Naive thymus-derived CD4-positive, alpha-beta T cell (primary cell): ENCODE measurements around the gene SNX2. TPM values are rescaled to one million over a fixed set of nuclear protein-coding genes. Genes with fewer than 3 reads are reported as not detected.

Experiments used
- ATAC-seq: fragments of 150-1000 bp; cut with Tn5 transposase; 2 replicates; pipeline ENCODE4 v1.10.0; 2021; ENCODE audit warnings: mild to moderate bottlenecking, moderate library complexity
- CTCF ChIA-PET: fragments of 350-600 bp; sonication (Branson Sonifier 250); formaldehyde crosslinking; loops from one replicate; lab custom pipeline; 2021; ENCODE audit warnings: antibody characterized with exemption; lab: Charles Lee
- POLR2A ChIA-PET: fragments of 350-600 bp; sonication (Branson Sonifier 250); formaldehyde crosslinking; loops from one replicate; lab custom pipeline; 2021; ENCODE audit warnings: antibody characterized with exemption, inconsistent platforms; lab: Charles Lee
- DNase-seq, 9 donors: peaks; one replicate each; pipeline versions ENCODE4 v3.0.0 to v3.0.0-alpha.2; 2020 to 2022; ENCODE audit warnings: mixed read lengths in 1 of 9
- H3K27ac ChIP-seq: one replicate; pipeline ENCODE4 v1.7.0; 2013; ENCODE audit warnings: mild to moderate bottlenecking, low read depth, low read length, moderate library complexity
- H3K27me3 ChIP-seq, 2 donors: one replicate each; pipeline ENCODE4 v1.7.0; 2013; ENCODE audit warnings: low read length in 2 of 2, mild to moderate bottlenecking in 2 of 2, moderate library complexity in 2 of 2; ENCODE audit not compliant: control insufficient read depth in 2 of 2, insufficient read depth in 2 of 2
- H3K36me3 ChIP-seq, 3 experiments: 1 replicate in 2 of 3; 2 replicates in 1 of 3; pipeline ENCODE4 v1.7.0; 2013; ENCODE audit warnings: low read length in 3 of 3, mild to moderate bottlenecking in 3 of 3, moderate library complexity in 1 of 3; ENCODE audit not compliant: insufficient read depth in 3 of 3, control insufficient read depth in 2 of 3
- H3K4me1 ChIP-seq, 2 donors: one replicate each; pipeline ENCODE4 v1.7.0; 2013; ENCODE audit warnings: low read length in 2 of 2, mild to moderate bottlenecking in 2 of 2, moderate library complexity in 1 of 2; ENCODE audit not compliant: control insufficient read depth in 2 of 2, insufficient read depth in 2 of 2
- H3K4me3 ChIP-seq: 2 replicates; pipeline ENCODE4 v1.7.0; 2013; ENCODE audit warnings: mild to moderate bottlenecking, low read length
- H3K9me3 ChIP-seq, 3 experiments: 1 replicate in 2 of 3; 2 replicates in 1 of 3; pipeline ENCODE4 v1.7.0; 2013; ENCODE audit warnings: low read length in 3 of 3; ENCODE audit not compliant: control insufficient read depth in 2 of 3
- H3K27ac Mint-ChIP-seq, 9 donors: one replicate each; pipeline ENCODE4 v1.8.0; 2020 to 2022; ENCODE audit warnings: mixed read lengths in 9 of 9, mild to moderate bottlenecking in 8 of 9, moderate library complexity in 5 of 9, inconsistent platforms in 2 of 9
- H3K27me3 Mint-ChIP-seq, 5 donors: one replicate each; pipeline ENCODE4 v1.8.0; 2021 to 2022; ENCODE audit warnings: mixed read lengths in 5 of 5, mild to moderate bottlenecking in 1 of 5
- H3K36me3 Mint-ChIP-seq, 5 donors: one replicate each; pipeline ENCODE4 v1.8.0; 2020 to 2022; ENCODE audit warnings: mixed read lengths in 5 of 5, mild to moderate bottlenecking in 3 of 5, inconsistent platforms in 1 of 5
- H3K4me1 Mint-ChIP-seq, 7 donors: one replicate each; pipeline ENCODE4 v1.8.0; 2020 to 2022; ENCODE audit warnings: mixed read lengths in 7 of 7, mild to moderate bottlenecking in 3 of 7, inconsistent platforms in 1 of 7
- H3K4me3 Mint-ChIP-seq, 10 donors: one replicate each; pipeline ENCODE4 v1.8.0; 2020 to 2022; ENCODE audit warnings: mild to moderate bottlenecking in 10 of 10, mixed read lengths in 10 of 10, moderate library complexity in 6 of 10, inconsistent platforms in 2 of 10
- H3K9me3 Mint-ChIP-seq, 11 donors: one replicate each; pipeline ENCODE4 v1.8.0; 2020 to 2022; ENCODE audit warnings: mixed read lengths in 11 of 11, mild to moderate bottlenecking in 4 of 11, inconsistent platforms in 1 of 11, moderate library complexity in 1 of 11
- intact Hi-C, 2 donors: fragments of 100-400 bp; cut with micrococcal nuclease; formaldehyde crosslinking; loops; one replicate each; pipeline ENCODE4 v1.15.1; 2023
- polyA plus RNA-seq, 2 donors: library from polyadenylated mRNA; unstranded; fragments of 300-500 nt; fragmentation: Illumina TruSeq; gene quantifications; one replicate each; pipeline ENCODE4 v1.2.3, GENCODE V29; 2021
- total RNA-seq, 6 experiments: library from RNA in 5 of 6; stranded (reverse) in 5 of 6; gene quantifications; 1 replicate in 5 of 6; 2 replicates in 1 of 6; pipeline ENCODE4 v1.2.3 and lab custom pipeline; 2021 to 2026

SNX2 gene
- total and polyA plus RNA-seq, 7 experiments from 2014 or later = 35.7 to 98.6 (median 59.7) TPM

DNA sequence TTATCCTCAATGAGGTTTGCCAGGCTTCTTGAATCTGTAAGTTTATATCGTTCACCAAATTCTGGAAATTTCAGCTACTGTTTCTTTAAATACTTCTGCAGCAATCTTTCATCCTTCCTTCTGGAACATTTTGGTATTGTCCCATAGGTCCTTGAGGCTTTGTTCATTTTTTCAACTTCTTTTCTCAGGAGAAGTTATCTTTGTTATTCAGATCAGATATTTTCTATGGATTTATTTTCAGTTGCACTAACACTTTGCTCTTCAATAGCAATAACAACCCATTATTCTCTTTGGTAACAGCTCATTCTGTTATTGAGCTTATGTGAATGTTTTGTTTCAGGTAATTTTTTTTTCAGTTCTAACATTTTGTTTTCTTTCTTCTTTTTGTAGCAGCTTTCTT, 13.5 kb downstream of the SNX2 start:
- Histone ChIP-seq H3K27me3 (no peaks in the 10 kb centered on the region), H3K9me3 (no peaks in the 10 kb centered on the region), H3K36me3 (no peaks in the 10 kb centered on the region), H3K4me1 (no peaks in the 10 kb centered on the region), H3K4me3 (no peak overlapping the region), H3K27ac (no peak overlapping the region)
- POLR2A ChIA-PET = no interaction called here
- peaks cover 0 to 40% (median 19%) of the 10 kb centered on the region in 11 donors for H3K9me3 Mint-ChIP-seq
- H3K36me3 Mint-ChIP-seq = peaks cover 22 to 70% (median 61%) of the 10 kb centered on the region in 5 donors
- peaks cover 0 to 72% (median 41%) of the 10 kb centered on the region in 7 donors for H3K4me1 Mint-ChIP-seq
- CTCF ChIA-PET = no interaction called here
- peak overlapping the region in 4 of 10 donors; percentile 10 to 35 (median 26) for H3K4me3 Mint-ChIP-seq
- DNase-seq = no peak
- H3K27me3 Mint-ChIP-seq = no peaks in the 10 kb centered on the region
- ATAC-seq = no peak
- intact Hi-C loops = no loop called here
- no peak overlapping the region for H3K27ac Mint-ChIP-seq

DNA sequence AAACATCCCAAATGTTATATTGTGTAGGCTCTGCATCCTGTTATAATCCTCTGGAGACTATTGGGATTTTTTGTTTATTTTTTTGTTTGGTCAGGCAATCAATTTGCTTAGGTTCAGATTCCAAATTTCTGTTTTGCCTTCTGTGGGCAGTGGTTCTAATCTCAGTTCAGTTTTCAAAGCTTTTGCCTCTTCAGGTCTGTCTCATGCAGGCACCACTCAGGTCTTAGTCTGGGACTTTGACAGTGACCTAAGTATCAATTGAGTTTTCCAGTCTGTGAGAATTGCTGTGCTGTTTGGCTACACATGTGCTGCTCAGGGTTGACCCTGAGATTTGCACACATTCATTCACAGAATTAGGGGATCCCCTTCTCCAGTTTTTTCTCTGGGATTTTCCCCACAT, 14.1 kb downstream of the SNX2 start:
- Mint-ChIP-seq H3K4me1 (peaks cover 0 to 66% (median 35%) of the 10 kb centered on the region in 7 donors), H3K27ac (no peak overlapping the region), H3K36me3 (peaks cover 22 to 65% (median 56%) of the 10 kb centered on the region in 5 donors), H3K9me3 (peaks cover 0 to 40% (median 19%) of the 10 kb centered on the region in 11 donors), H3K4me3 (peak overlapping the region in 1 of 10 donors; percentile 59), H3K27me3 (no peaks in the 10 kb centered on the region)
- ChIA-PET POLR2A (no interaction called here), CTCF (no interaction called here)
- ATAC-seq = no peak
- no peak overlapping the region for H3K4me3 ChIP-seq
- H3K27ac ChIP-seq = no peak overlapping the region
- intact Hi-C loops = no loop called here
- no peak for DNase-seq
- H3K4me1 ChIP-seq = no peaks in the 10 kb centered on the region
- no peaks in the 10 kb centered on the region for H3K36me3 ChIP-seq
- H3K9me3 ChIP-seq = no peaks in the 10 kb centered on the region
- no peaks in the 10 kb centered on the region for H3K27me3 ChIP-seq

GRCh38 chr5:122789461-122790171, 14.7 kb downstream of the SNX2 start:
- intact Hi-C loops = no loop called here
- H3K36me3 ChIP-seq = no peaks in the 10 kb centered on the region
- H3K36me3 Mint-ChIP-seq = peaks cover 21 to 61% (median 54%) of the 10 kb centered on the region in 5 donors
- POLR2A ChIA-PET = no interaction called here
- H3K4me1 ChIP-seq = no peaks in the 10 kb centered on the region
- H3K9me3 Mint-ChIP-seq = peaks cover 0 to 38% (median 19%) of the 10 kb centered on the region in 11 donors
- peaks cover 0 to 60% (median 29%) of the 10 kb centered on the region in 7 donors for H3K4me1 Mint-ChIP-seq
- H3K27me3 ChIP-seq = no peaks in the 10 kb centered on the region
- DNase-seq = no peak
- peak overlapping the region in 1 of 10 donors; percentile 59 for H3K4me3 Mint-ChIP-seq
- no peak for ATAC-seq
- H3K27me3 Mint-ChIP-seq = no peaks in the 10 kb centered on the region
- no peaks in the 10 kb centered on the region for H3K9me3 ChIP-seq
- CTCF ChIA-PET = no interaction called here
- H3K27ac ChIP-seq = no peak overlapping the region
- no peak overlapping the region for H3K27ac Mint-ChIP-seq
- H3K4me3 ChIP-seq = no peak overlapping the region

DNA sequence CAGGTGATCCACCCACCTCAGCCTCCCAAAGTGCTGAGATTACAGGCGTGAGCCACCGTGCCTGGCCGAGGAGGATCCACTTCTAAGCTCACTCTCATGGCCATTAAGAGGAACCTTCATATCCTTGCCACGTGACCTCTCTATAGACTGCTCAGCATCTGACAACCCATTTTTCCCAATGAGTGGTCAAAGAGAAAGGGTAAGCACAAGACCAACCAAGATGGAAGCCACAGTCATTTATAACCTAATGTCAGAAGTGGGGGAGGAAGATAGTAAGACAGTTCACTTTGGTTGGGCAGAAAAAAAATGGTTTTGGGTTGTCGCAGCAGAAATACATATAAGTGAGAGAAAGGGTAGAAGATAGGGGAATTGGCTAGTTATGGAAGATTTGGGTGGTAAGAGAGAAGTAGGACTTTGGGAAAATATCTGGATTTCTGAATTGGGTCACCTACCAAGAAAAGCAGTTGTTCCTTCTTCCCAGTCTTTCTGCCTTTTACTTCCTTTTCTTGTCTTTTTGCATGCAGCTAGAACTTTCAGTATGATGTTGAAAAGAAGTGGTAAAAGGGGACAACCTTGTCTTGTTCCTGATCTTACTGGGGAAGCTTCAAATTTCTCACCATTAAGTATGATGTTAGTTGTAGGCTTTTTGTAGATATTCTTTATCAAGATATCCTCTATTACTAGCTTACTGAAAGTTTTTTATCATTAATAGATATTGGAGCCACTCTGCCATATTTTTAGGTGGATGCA, 15.6 kb downstream of the SNX2 start:
- ATAC-seq (no peak), DNase-seq (no peak)
- Histone ChIP-seq H3K27ac (no peak overlapping the region), H3K4me1 (no peaks in the 10 kb centered on the region), H3K4me3 (no peak overlapping the region), H3K36me3 (peaks cover 0 to 8% (median 0%) of the 10 kb centered on the region in 3 experiments), H3K27me3 (no peaks in the 10 kb centered on the region), H3K9me3 (no peaks in the 10 kb centered on the region)
- no peak overlapping the region for H3K27ac Mint-ChIP-seq
- intact Hi-C loops = no loop called here
- H3K27me3 Mint-ChIP-seq = no peaks in the 10 kb centered on the region
- peaks cover 0 to 50% (median 24%) of the 10 kb centered on the region in 7 donors for H3K4me1 Mint-ChIP-seq
- ChIA-PET CTCF (no interaction called here), POLR2A (no interaction called here)
- H3K36me3 Mint-ChIP-seq = peaks cover 16 to 60% (median 51%) of the 10 kb centered on the region in 5 donors
- H3K4me3 Mint-ChIP-seq = peak overlapping the region in 1 of 10 donors; percentile 37
- peaks cover 0 to 30% (median 15%) of the 10 kb centered on the region in 11 donors for H3K9me3 Mint-ChIP-seq

GRCh38 chr5:122805481-122805880, 30.6 kb downstream of the SNX2 start:
- no peak for DNase-seq

GRCh38 chr5:122810405-122810804, 35.5 kb downstream of the SNX2 start:
- Mint-ChIP-seq H3K9me3 (no peaks in the 10 kb centered on the region), H3K4me1 (peaks cover 0 to 5% (median 0%) of the 10 kb centered on the region in 7 donors), H3K4me3 (no peak overlapping the region), H3K27me3 (no peaks in the 10 kb centered on the region), H3K27ac (no peak overlapping the region), H3K36me3 (peaks cover 0 to 53% (median 29%) of the 10 kb centered on the region in 5 donors)
- DNase-seq (no peak), ATAC-seq (no peak)
- peaks cover 4 to 20% (median 9%) of the 10 kb centered on the region in 3 experiments for H3K36me3 ChIP-seq
- H3K4me1 ChIP-seq = no peaks in the 10 kb centered on the region
- no peak overlapping the region for H3K4me3 ChIP-seq
- CTCF ChIA-PET = interaction anchor here (0.7 kb wide), 1 partner anchor 23 kb away, joined by 3 read pairs; no protein-coding TSS in a partner anchor
- intact Hi-C loops = loop anchor here in 1 of 2 donors (5.0 kb wide), 1 partner anchor 33 kb away; the partner anchor contains the start of gene SNX2
- H3K27ac ChIP-seq = no peak overlapping the region
- no peaks in the 10 kb centered on the region for H3K27me3 ChIP-seq
- H3K9me3 ChIP-seq = no peaks in the 10 kb centered on the region
- POLR2A ChIA-PET = no interaction called here

More at GRCh38 chr5:122805481-122805880, 30.6 kb downstream of the SNX2 start:
- Histone ChIP-seq H3K4me3 (no peak overlapping the region), H3K36me3 (peaks cover 4 to 49% (median 9%) of the 10 kb centered on the region in 3 experiments), H3K9me3 (no peaks in the 10 kb centered on the region), H3K27ac (no peak overlapping the region), H3K4me1 (no peaks in the 10 kb centered on the region), H3K27me3 (no peaks in the 10 kb centered on the region)
- intact Hi-C loops = no loop called here
- no peak for ATAC-seq
- Mint-ChIP-seq H3K4me1 (no peaks in the 10 kb centered on the region), H3K27ac (no peak overlapping the region), H3K4me3 (no peak overlapping the region), H3K36me3 (peaks cover 13 to 68% (median 40%) of the 10 kb centered on the region in 5 donors), H3K27me3 (no peaks in the 10 kb centered on the region), H3K9me3 (no peaks in the 10 kb centered on the region)
- CTCF ChIA-PET = no interaction called here
- POLR2A ChIA-PET = no interaction called here
